NB4 (cell line): ENCODE data around the gene LYRM1.

ENCODE experiments used
- CTCF ChIP-seq: IDR thresholded peaks from one replicate; pipeline ENCODE4 v1.5.1; 2012; ENCODE audit warnings: low read depth, low read length
- MAX ChIP-seq: IDR thresholded peaks from 2 replicates; pipeline ENCODE4 v1.6.1; 2011; ENCODE audit warnings: low read depth, low read length

- TF ChIP-seq MAX (no peak), CTCF (no peak)
Observed at GRCh38 chr16:20860361-20860760, 40.2 kb upstream of the LYRM1 start.
